K562 (cell line): ENCODE measurements around the gene GPN3. TPM values are rescaled to one million over a fixed set of nuclear protein-coding genes. Genes with fewer than 3 reads are reported as not detected.

Source experiments
- CTCF ChIP-seq, 3 experiments: IDR thresholded peaks in 2 of 3; conservative IDR thresholded peaks in 1 of 3; 2 replicates each; pipeline ENCODE4 v1.5.1; 2011 to 2012; ENCODE audit warnings: low read length in 3 of 3, mild to moderate bottlenecking in 3 of 3, control low read depth in 2 of 3, improper control_type of control experiment in 1 of 3, inconsistent platforms in 1 of 3, low read depth in 1 of 3, mixed read lengths in 1 of 3, moderate library complexity in 1 of 3; ENCODE audit not compliant: insufficient read depth in 2 of 3
- HNRNPL ChIP-seq: fragments of 200-400 bp; formaldehyde crosslinking; IDR thresholded peaks from 2 replicates; pipeline ENCODE4 v1.6.1; 2017; ENCODE audit warnings: low read depth, mild to moderate bottlenecking, low read length
- NFRKB ChIP-seq: fragments of 450-650 bp; IDR thresholded peaks from 2 replicates; pipeline ENCODE4 v1.6.1; 2016; ENCODE audit warnings: low read depth
- PCBP1 ChIP-seq: fragments of 200-400 bp; formaldehyde crosslinking; IDR thresholded peaks from 2 replicates; pipeline ENCODE4 v1.6.1; 2018; ENCODE audit warnings: mild to moderate bottlenecking, low read depth, low read length; ENCODE audit not compliant: poor library complexity, severe bottlenecking
- RNF2 ChIP-seq: sonication (generic); IDR thresholded peaks from 2 replicates; pipeline ENCODE4 v1.6.1; 2016
- SMARCA4 ChIP-seq: fragments of 450-650 bp; IDR thresholded peaks from 2 replicates; pipeline ENCODE4 v1.6.1; 2016
- ZNF263 ChIP-seq: sonication (generic); formaldehyde crosslinking; IDR thresholded peaks from 2 replicates; pipeline ENCODE4 v1.8.0; 2022; ENCODE audit warnings: mild to moderate bottlenecking, missing genetic modification reagents, borderline replicate concordance
- polyA plus RNA-seq, 8 experiments: library from polyadenylated mRNA; depleted of rRNA in 4 of 8; stranded (reverse) in 5 of 8; unstranded in 3 of 8; fragments of >200 nt; fragmentation: Nextera tagmentation in 2 of 8; fragmentation: Illumina TruSeq in 1 of 8; extraction: Ambion mirVana in 2 of 8; extraction: Trizol in 1 of 8; gene quantifications; 2 replicates each; pipeline versions ENCODE4 v1.2.1 to v1.2.3, GENCODE V29; 2011 to 2014; ENCODE audit warnings: inconsistent platforms in 1 of 8, missing spikeins in 1 of 8
- total RNA-seq, 7 experiments: library from RNA; depleted of rRNA in 6 of 7; stranded (reverse); fragments of >200 nt in 6 of 7; fragmentation: Illumina TruSeq in 2 of 7; extraction: Trizol in 2 of 7; gene quantifications; 2 replicates each; pipeline versions ENCODE4 v1.2.1 to v1.2.3, GENCODE V29; 2011 to 2021; ENCODE audit warnings: low replicate concordance in 1 of 7
- TF ChIP-seq, protein P1 (sequence below), 2 experiments: fragments of 450-650 bp; formaldehyde crosslinking in 1 of 2; IDR thresholded peaks; 2 replicates each; pipeline versions ENCODE4 v1.4.0 to v1.6.1; 2014 to 2020; ENCODE audit warnings: mild to moderate bottlenecking in 2 of 2, borderline replicate concordance in 1 of 2, low read depth in 1 of 2
- TF ChIP-seq, protein P2 (sequence below): sonication (generic); formaldehyde crosslinking; IDR thresholded peaks from 2 replicates; pipeline ENCODE4 v1.8.0; 2022; ENCODE audit warnings: mild to moderate bottlenecking, missing genetic modification reagents
- TF ChIP-seq, protein P3 (sequence below): fragments of 250-450 bp; sonication (Bioruptor Pico); IDR thresholded peaks from 2 replicates; pipeline ENCODE4 v1.5.0; 2021

Gene GPN3
- total and polyA plus RNA-seq, 9 of the 15 experiments (the other 6 are each of a cell fraction or from before 2014, with no cell fraction given): 35.8 to 123 (median 64.2) TPM

- TF ChIP-seq, protein P1, sequence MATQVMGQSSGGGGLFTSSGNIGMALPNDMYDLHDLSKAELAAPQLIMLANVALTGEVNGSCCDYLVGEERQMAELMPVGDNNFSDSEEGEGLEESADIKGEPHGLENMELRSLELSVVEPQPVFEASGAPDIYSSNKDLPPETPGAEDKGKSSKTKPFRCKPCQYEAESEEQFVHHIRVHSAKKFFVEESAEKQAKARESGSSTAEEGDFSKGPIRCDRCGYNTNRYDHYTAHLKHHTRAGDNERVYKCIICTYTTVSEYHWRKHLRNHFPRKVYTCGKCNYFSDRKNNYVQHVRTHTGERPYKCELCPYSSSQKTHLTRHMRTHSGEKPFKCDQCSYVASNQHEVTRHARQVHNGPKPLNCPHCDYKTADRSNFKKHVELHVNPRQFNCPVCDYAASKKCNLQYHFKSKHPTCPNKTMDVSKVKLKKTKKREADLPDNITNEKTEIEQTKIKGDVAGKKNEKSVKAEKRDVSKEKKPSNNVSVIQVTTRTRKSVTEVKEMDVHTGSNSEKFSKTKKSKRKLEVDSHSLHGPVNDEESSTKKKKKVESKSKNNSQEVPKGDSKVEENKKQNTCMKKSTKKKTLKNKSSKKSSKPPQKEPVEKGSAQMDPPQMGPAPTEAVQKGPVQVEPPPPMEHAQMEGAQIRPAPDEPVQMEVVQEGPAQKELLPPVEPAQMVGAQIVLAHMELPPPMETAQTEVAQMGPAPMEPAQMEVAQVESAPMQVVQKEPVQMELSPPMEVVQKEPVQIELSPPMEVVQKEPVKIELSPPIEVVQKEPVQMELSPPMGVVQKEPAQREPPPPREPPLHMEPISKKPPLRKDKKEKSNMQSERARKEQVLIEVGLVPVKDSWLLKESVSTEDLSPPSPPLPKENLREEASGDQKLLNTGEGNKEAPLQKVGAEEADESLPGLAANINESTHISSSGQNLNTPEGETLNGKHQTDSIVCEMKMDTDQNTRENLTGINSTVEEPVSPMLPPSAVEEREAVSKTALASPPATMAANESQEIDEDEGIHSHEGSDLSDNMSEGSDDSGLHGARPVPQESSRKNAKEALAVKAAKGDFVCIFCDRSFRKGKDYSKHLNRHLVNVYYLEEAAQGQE (IDR thresholded peaks at IDR 0.05; ENCODE audit: borderline replicate concordance): no peak
- TF ChIP-seq, protein P1 (CRISPR knock-in tag; IDR thresholded peaks at IDR 0.05; ENCODE audit: low read depth): no peak; the same call in 1 of the 2 replicates
- TF ChIP-seq ZNF263 (CRISPR knock-in tag) (no peak), HNRNPL (no peak; the same call in 1 of the 2 replicates), PCBP1 (no peak), RNF2 (peak; percentile 72; the same call in 1 of the 2 replicates), CTCF (IDR thresholded peaks at IDR 0.05 in 2 of 3, conservative IDR thresholded peaks at IDR 0.05 in 1 of 3; ENCODE audit: insufficient read depth in 2 of 3, low read depth in 1 of 3, low read length in 3 of 3) (no peak; a peak in 1 of 6 replicates), NFRKB (no peak), SMARCA4 (no peak)
- TF ChIP-seq, protein P2, sequence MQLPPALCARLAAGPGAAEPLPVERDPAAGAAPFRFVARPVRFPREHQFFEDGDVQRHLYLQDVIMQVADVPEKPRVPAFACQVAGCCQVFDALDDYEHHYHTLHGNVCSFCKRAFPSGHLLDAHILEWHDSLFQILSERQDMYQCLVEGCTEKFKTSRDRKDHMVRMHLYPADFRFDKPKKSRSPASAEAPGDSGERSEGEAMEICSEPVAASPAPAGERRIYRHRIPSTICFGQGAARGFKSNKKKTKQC (CRISPR knock-in tag): no peak; the same call in 1 of the 2 replicates
- TF ChIP-seq, protein P3, sequence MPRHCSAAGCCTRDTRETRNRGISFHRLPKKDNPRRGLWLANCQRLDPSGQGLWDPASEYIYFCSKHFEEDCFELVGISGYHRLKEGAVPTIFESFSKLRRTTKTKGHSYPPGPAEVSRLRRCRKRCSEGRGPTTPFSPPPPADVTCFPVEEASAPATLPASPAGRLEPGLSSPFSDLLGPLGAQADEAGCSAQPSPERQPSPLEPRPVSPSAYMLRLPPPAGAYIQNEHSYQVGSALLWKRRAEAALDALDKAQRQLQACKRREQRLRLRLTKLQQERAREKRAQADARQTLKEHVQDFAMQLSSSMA: 0 out of 2 replicates have a peak, but pooled peaks have one; percentile 26
Measured at GRCh38 chr12:110468214-110469048, at the start of gene GPN3, which contains the start of gene FAM216A (continued).
